Hippocampal formation (tissue), 2 donors: ENCODE results near the gene B4GALNT1.
A peak's percentile ranks its signal among the peaks of the same experiment; 100 is the strongest.
"Not testable (repeated sequence)": the region's sequence is repeated elsewhere in the genome, so short reads cannot be mapped to it uniquely, and the experiment has no call there.

Source experiments
- DNase-seq, 2 donors: peaks; one replicate each; lab custom pipeline; 2025; lab: John Stamatoyannopoulos, UW

The B4GALNT1 gene

GRCh38 chr12:57632958-57633840 is at the start of gene B4GALNT1:
B4GALNT1 (minus strand) TSS chr12:57633201; CDS start chr12:57632132, 1,069 bp downstream.
- DNase-seq, result peak; percentile 40 to 52

GRCh38 chr12:57679697-57680096 is 46.7 kb upstream of the B4GALNT1 start:
- DNase-seq, result no peak

DNA sequence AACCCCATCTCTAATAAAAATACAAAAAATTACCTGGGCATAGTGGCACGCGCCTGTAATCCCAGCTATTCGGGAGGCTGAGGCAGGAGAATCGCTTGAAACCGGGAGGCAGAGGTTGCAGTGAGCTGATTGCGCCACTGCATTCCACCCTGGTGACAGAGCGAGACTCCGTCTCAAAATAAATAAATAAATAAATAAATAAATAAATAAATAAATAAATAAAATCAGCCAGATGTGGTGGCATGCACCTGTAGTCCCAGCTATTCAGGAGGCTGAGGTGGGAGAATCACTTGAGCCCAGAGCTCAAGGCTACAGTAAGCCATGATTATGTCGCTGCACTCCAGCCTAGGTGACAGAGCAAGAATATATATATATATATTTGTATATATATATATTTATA is 44.9 kb upstream of the B4GALNT1 start:
- not testable (repeated sequence) for DNase-seq

- DNase-seq, result no peak
Measured at GRCh38 chr12:57674691-57675090, 41.7 kb upstream of the B4GALNT1 start.

DNA sequence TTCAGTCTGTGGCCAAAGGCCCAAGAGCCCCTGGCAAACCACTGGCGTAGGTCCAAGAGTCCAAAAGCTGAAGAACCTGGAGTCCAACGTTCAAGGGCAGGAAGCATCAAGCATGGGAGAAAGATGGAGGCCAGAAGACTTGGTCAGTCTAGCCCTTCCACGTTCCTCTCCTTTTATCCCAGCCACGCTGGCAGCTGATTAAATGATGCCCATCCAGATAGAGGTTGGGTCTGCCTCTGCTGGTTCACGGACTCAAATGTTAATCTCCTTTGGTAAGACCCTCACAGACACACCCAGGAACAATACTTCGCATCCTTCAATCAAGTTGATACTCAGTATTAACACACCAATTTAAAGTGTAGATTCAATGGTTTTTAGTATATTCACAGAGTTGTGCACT is 39.8 kb upstream of the B4GALNT1 start:
- DNase-seq, result no peak

GRCh38 chr12:57671811-57672210 is 38.8 kb upstream of the B4GALNT1 start:
- DNase-seq, result not testable (repeated sequence)

- DNase-seq, result not testable (repeated sequence)
Measured at GRCh38 chr12:57669691-57670090, 36.7 kb upstream of the B4GALNT1 start.

DNA sequence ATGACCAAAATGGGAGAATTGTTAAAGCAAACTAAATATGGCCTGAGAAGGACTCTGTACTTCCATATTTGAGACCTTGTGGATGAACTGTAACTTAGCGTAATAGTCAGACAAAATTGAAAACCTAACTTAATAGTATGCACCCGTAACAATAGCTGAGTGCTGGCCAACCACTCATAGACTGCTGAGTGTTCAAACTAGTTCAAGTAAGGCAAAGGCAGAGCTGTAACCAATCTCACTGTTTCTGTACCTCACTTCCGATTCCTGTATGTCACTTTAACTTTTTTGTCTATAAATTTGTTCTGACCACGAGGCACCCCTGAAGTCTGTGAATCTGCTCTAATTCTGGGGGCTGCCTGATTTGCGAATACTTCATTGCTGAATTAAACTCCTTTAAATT is 33.9 kb upstream of the B4GALNT1 start:
- DNase-seq, result no peak

- not testable (repeated sequence) for DNase-seq
Measured at GRCh38 chr12:57665066-57665820, 32.2 kb upstream of the B4GALNT1 start.

GRCh38 chr12:57661376-57661775 is 28.4 kb upstream of the B4GALNT1 start:
- no peak for DNase-seq

GRCh38 chr12:57658890-57659289 is 25.9 kb upstream of the B4GALNT1 start:
- DNase-seq, result no peak

- no peak for DNase-seq
Measured at GRCh38 chr12:57657744-57658143, 24.7 kb upstream of the B4GALNT1 start.

GRCh38 chr12:57656408-57656807 is 23.4 kb upstream of the B4GALNT1 start:
- DNase-seq, result not testable (repeated sequence)

GRCh38 chr12:57655541-57656240 is 22.7 kb upstream of the B4GALNT1 start:
- no peak for DNase-seq

GRCh38 chr12:57654042-57654441 is 21.0 kb upstream of the B4GALNT1 start:
- no peak for DNase-seq

DNA sequence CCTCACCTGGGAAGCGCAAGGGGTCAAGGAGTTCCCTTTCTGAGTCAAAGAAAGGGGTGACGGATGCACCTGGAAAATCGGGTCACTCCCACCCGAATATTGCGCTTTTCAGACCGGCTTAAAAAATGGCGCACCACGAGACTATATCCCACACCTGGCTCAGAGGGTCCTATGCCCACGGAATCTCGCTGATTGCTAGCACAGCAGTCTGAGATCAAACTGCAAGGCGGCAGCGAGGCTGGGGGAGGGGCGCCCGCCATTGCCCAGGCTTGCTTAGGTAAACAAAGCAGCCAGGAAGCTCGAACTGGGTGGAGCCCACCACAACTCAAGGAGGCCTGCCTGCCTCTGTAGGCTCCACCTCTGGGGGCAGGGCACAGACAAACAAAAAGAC is 13.7 kb upstream of the B4GALNT1 start:
- not testable (repeated sequence) for DNase-seq

GRCh38 chr12:57645990-57646658 is 13.1 kb upstream of the B4GALNT1 start:
- DNase-seq, result not testable (repeated sequence)

- no peak for DNase-seq
Measured at GRCh38 chr12:57641699-57642442, 8.9 kb upstream of the B4GALNT1 start.

DNA sequence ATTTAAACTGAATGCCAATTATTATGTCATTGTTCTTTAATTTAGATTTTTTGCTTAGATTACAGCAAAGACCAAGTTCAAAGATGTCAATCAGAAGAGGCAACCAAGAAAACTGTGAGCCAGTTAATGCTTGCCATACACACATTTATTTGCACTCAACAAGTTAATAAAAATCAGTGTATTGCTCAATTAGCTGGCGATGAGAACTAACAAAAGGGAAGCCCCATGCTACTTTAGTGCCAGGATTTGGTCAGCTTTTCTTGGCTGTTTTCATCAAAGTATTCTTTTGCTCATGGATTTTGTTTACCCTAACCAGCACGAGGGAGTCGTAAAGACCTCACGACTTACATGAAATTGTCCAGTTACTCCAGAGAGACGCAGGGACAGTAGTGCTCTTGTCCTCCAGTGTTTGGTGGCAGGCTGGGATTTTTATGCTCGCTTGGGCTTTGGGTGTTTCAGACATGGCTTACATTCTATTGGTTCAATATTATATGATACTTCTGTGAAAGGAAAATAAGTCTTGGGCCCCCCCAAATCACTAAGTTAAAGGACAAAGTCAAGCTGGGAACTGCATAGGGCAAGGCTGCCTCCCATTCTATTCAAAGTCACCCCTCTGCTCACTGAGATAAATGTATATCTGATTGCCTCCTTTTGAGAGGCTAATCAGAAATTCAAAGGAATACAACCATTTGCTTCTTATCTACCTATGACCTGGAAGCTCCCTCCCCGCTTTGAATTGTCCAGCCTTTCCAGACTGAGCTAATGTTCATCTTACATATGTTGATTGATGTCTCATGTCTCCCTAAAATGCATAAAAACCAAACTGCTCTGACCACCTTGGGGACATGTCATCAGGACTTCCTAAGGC is 7.4 kb upstream of the B4GALNT1 start:
- no peak for DNase-seq

GRCh38 chr12:57638096-57638495 is 5.1 kb upstream of the B4GALNT1 start:
- no peak for DNase-seq
